ENCODE measurements around the gene FIP1L1.

- TF ChIP-seq, protein P1, sequence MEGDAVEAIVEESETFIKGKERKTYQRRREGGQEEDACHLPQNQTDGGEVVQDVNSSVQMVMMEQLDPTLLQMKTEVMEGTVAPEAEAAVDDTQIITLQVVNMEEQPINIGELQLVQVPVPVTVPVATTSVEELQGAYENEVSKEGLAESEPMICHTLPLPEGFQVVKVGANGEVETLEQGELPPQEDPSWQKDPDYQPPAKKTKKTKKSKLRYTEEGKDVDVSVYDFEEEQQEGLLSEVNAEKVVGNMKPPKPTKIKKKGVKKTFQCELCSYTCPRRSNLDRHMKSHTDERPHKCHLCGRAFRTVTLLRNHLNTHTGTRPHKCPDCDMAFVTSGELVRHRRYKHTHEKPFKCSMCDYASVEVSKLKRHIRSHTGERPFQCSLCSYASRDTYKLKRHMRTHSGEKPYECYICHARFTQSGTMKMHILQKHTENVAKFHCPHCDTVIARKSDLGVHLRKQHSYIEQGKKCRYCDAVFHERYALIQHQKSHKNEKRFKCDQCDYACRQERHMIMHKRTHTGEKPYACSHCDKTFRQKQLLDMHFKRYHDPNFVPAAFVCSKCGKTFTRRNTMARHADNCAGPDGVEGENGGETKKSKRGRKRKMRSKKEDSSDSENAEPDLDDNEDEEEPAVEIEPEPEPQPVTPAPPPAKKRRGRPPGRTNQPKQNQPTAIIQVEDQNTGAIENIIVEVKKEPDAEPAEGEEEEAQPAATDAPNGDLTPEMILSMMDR (IDR thresholded peaks at IDR 0.05) = no peak
- TF ChIP-seq POLR2A (IDR thresholded peaks at IDR 0.05) = no peak
Measured at GRCh38 chr4:53349091-53349491, 28.4 kb upstream of the FIP1L1 start.
